ENCODE measurements around the gene RARG. TPM values are rescaled to one million over a fixed set of nuclear protein-coding genes. Genes with fewer than 3 reads are reported as not detected.

Gene RARG
- total RNA-seq, result 4.9 and 8.3 TPM in 2 replicates

DNA sequence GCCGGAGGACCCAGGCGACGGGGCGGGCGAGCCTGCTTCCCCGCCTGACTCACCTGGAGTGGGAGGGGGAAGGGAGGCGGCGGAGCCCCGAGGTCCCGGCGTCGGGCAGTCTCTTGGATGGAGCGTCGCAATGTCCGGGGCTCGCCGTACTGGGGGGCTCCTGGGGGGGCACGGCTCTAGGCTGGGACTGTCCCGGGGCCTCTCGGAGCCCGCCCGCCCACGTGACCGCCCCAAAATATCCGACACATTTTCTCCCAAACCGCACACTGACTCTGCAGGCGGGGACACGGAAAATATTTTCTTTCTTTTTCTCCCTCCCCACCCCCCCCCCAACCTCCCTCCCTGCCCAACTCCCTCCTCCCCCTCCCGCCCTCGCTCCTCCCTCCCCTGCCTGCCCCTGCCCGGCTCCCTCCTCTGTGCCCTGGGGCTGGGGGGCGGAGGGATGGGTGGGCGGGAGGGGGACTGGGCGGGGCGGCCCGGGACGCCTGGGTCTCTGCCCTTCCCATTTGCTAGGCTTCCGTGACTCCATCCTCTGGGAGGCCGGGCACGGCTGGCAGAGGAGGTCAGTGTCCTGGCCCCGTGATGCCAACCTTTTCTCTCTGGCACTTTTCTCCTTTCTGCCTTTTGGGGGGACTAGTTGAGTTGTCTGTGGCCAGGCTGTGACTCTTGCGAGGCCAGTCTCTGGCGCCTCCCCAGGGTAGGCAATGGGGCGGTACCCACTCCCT is at the start of gene RARG:
Gene RARG, minus strand, starts transcription at position 289 of the 725 bp plus-strand sequence. CDS start 4,664 bp downstream, outside the sequence.

DNA sequence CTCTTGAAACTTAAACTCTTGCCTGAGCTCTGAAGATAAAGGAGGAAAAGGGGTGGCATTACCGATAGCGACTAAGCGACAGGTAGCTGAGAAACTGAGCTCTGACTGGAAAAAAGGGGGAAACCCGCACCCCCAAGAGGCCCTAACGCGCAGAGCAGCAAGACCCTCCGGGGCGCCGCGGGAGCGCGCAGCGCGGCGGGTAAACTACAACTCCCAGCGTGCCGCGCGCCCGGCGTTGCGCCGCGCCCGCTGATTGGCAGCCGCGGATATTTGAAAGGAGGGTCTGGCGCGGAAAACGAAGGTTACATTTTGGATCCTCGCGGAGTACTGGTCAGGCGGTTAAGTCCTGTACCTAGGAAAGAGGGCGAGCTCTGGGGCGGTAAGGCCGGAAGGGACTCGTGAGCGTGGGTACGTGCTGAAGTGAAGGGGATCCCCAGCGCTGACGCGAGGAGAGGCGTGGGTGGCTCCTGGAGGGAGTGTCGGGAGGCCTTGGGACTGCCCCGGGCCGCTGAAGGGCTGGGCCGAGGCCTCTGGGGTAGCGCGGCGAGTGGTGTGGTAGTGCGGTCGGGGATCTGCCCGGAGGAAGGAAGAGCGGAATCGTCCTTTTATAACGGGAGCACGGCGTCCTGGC is 36.1 kb upstream of the RARG start, which contains the start of gene ESPL1:
Gene ESPL1, plus strand, starts transcription at position 301 of the 631 bp plus-strand sequence. CDS start 468 bp downstream, outside the sequence.

DNA sequence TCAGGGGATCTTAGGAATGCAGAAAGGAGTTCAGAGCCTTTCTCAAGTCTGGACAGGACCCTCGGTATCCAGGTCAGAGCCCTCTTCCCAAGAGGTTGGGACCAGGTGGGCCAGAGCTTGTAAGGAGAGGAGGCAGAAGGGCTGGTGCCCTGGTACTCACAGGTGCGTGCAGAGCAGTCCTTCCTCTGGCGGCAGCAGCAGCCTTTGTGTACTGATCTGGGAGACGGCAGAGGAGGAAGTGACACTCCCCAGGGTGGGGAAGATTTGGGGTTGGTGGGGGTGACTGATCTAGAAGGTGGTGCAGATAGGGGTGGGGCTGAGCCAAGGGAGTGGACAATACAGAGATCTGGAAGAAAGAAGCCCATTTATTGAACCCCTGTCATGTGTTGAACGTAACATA is 25.0 kb downstream of the RARG start, which contains the start of gene ITGB7:
Gene ITGB7, minus strand, starts transcription at position 210 of the 400 bp plus-strand sequence. CDS start 6,808 bp downstream, outside the sequence.

DNA sequence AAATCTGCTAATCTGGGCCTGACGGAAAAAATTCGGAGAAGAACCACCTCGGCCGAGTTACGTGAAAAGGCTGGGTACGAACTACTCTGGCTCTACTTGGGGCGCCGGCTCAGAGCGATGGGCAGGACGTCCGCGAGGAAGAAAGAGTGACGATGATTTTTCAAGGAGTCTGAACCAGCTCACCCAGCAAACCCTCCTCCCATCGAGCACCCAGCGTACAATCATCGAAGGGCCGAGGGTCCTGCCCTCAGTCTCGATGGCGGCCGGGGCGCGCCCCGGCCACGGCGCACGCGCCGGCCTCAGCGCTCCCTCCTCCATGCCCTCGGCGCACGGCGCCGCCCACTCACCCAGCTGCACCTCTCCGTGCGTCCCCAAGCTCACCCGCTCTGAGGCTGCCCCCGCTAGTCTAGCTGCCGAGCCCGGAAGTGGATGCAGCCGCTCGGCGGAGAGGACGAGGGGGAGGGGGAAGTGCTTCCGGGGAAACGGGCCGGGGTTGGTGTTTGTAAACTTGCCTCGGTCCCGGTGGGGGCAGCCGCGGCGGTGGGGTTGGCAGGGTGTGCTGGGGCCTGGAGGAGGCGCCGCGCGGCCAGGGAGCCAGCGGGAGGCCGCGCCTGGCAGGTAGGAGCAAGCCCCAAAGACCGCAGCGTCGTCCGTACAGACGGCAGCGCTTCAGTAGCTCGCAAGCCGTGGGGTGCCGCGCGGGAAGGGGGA is 51.6 kb downstream of the RARG start, which contains the start of the genes CSAD and ZNF740:
Gene CSAD, minus strand, starts transcription at position 706 of the 711 bp plus-strand sequence. CDS start 7,455 bp downstream, outside the sequence.
Gene ZNF740, plus strand, starts transcription at position 503 of the 711 bp plus-strand sequence. CDS start 1,262 bp downstream, outside the sequence.

Other genes starting within 250 kb of the RARG start
- 1,071 and 1,152 TPM in 2 replicates for gene EIF4B, start 225.8 kb downstream of the RARG start, total RNA-seq
- 37.1 and 53.6 TPM in 2 replicates for gene TNS2, start 182.1 kb downstream of the RARG start, total RNA-seq
- 20.7 and 21.0 TPM in 2 replicates for gene SPRYD3, start 152.8 kb downstream of the RARG start, total RNA-seq
- 12.2 and 15.7 TPM in 2 replicates for gene IGFBP6, start 134.5 kb downstream of the RARG start, total RNA-seq
- not detected in 2 replicates for gene SOAT2, start 128.7 kb downstream of the RARG start, total RNA-seq
- 11.7 and 15.9 TPM in 2 replicates for gene ZNF740, start 51.5 kb downstream of the RARG start, total RNA-seq
- 6.0 and 9.0 TPM in 2 replicates for gene CSAD, start 51.3 kb downstream of the RARG start, total RNA-seq
- not detected in 2 replicates for gene ITGB7, start 25.0 kb downstream of the RARG start, total RNA-seq
- gene ESPL1, start 36.1 kb upstream of the RARG start, total RNA-seq, result 14.6 and 29.3 TPM in 2 replicates
- 237 and 315 TPM in 2 replicates for gene PFDN5, start 63.3 kb upstream of the RARG start, total RNA-seq
- gene MYG1, start 67.5 kb upstream of the RARG start, total RNA-seq, result 32.7 and 38.2 TPM in 2 replicates
- gene AAAS, start 89.4 kb upstream of the RARG start, total RNA-seq, result 48.4 and 56.0 TPM in 2 replicates
- not detected in 2 replicates for gene SP7, start 104.1 kb upstream of the RARG start, total RNA-seq
- gene SP1, start 148.0 kb upstream of the RARG start, total RNA-seq, result 48.4 and 61.3 TPM in 2 replicates
- gene AMHR2, start 191.6 kb upstream of the RARG start, total RNA-seq, result not detected in 2 replicates
- gene PRR13, start 209.5 kb upstream of the RARG start, total RNA-seq, result 57.7 and 71.3 TPM in 2 replicates
- gene PCBP2, start 219.9 kb upstream of the RARG start, total RNA-seq, result 396 and 498 TPM in 2 replicates